Activated B cell treated with CpG ODN at 0.5 μM for 24 hours (primary cell): ENCODE measurements around the gene SLC32A1. TPM values are rescaled to one million over a fixed set of nuclear protein-coding genes. Genes with fewer than 3 reads are reported as not detected.

ENCODE experiments used
- ATAC-seq: fragments of 200-7000 bp; cut with Tn5 transposase; one replicate; pipeline ENCODE4 v1.10.0; 2021; ENCODE audit warnings: low read depth, mild to moderate bottlenecking, moderate library complexity
- CTCF ChIA-PET: fragments of 350-600 bp; sonication (Branson Sonifier 250); formaldehyde crosslinking; loops from one replicate; lab custom pipeline; 2021; ENCODE audit warnings: antibody characterized with exemption; lab: Charles Lee
- POLR2A ChIA-PET: fragments of 350-600 bp; sonication (Branson Sonifier 250); formaldehyde crosslinking; loops from one replicate; lab custom pipeline; 2021; ENCODE audit warnings: antibody characterized with exemption; lab: Charles Lee
- DNase-seq: peaks from one replicate; pipeline ENCODE4 v3.0.0; 2022
- H3K27ac Mint-ChIP-seq: one replicate; pipeline ENCODE4 v1.8.0; 2020; ENCODE audit warnings: mixed read lengths
- H3K27me3 Mint-ChIP-seq: one replicate; pipeline ENCODE4 v1.8.0; 2021; ENCODE audit warnings: mixed read lengths
- H3K36me3 Mint-ChIP-seq: one replicate; pipeline ENCODE4 v1.8.0; 2021; ENCODE audit warnings: low read depth, mixed read lengths
- H3K4me1 Mint-ChIP-seq: one replicate; pipeline ENCODE4 v1.8.0; 2021; ENCODE audit warnings: mixed read lengths
- H3K4me3 Mint-ChIP-seq: one replicate; pipeline ENCODE4 v1.8.0; 2020; ENCODE audit warnings: mild to moderate bottlenecking, mixed read lengths
- H3K9me3 Mint-ChIP-seq: one replicate; pipeline ENCODE4 v1.8.0; 2020; ENCODE audit warnings: mixed read lengths
- intact Hi-C: fragments of 100-400 bp; cut with micrococcal nuclease; formaldehyde crosslinking; loops from one replicate; pipeline ENCODE4 v1.15.1; 2024
- total RNA-seq: library from RNA; stranded (reverse); gene quantifications from 2 replicates; pipeline ENCODE4 v1.2.3, GENCODE V29; 2022
- TF ChIP-seq, protein P1 (sequence below): fragments of 200-600 bp; IDR thresholded peaks from one replicate; pipeline ENCODE4 v1.8.0; 2022; ENCODE audit warnings: antibody characterized with exemption, mild to moderate bottlenecking

The SLC32A1 gene
- total RNA-seq, 1 donor from 2014 or later = not detected

DNA sequence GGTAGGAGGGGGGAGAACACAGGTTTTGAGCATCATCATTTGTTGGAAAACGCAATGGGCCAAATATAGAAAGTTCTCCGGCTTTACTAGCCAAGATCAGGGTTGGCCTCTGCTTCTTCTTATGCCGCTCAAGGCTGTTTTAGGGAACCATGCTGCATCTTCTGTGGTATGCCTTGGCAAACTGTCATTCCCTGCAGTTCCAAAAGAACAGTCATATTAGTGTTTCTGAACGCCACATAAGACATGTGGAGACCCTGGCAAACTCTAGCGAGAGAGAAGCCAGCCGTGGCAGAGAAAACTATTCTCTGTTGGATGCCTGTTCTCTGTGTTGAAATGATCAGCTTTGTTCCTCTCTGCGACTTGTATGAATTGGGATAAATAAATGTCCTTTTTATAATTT, 34.8 kb downstream of the SLC32A1 start:
- POLR2A ChIA-PET = no interaction called here
- DNase-seq (no peak), ATAC-seq (no peak)
- Mint-ChIP-seq H3K4me1 (no peaks in the 10 kb centered on the region), H3K27ac (no peak overlapping the region), H3K36me3 (peaks cover 84% of the 10 kb centered on the region), H3K4me3 (no peak overlapping the region), H3K9me3 (no peaks in the 10 kb centered on the region), H3K27me3 (no peaks in the 10 kb centered on the region)
- CTCF ChIA-PET = no interaction called here
- TF ChIP-seq, protein P1, sequence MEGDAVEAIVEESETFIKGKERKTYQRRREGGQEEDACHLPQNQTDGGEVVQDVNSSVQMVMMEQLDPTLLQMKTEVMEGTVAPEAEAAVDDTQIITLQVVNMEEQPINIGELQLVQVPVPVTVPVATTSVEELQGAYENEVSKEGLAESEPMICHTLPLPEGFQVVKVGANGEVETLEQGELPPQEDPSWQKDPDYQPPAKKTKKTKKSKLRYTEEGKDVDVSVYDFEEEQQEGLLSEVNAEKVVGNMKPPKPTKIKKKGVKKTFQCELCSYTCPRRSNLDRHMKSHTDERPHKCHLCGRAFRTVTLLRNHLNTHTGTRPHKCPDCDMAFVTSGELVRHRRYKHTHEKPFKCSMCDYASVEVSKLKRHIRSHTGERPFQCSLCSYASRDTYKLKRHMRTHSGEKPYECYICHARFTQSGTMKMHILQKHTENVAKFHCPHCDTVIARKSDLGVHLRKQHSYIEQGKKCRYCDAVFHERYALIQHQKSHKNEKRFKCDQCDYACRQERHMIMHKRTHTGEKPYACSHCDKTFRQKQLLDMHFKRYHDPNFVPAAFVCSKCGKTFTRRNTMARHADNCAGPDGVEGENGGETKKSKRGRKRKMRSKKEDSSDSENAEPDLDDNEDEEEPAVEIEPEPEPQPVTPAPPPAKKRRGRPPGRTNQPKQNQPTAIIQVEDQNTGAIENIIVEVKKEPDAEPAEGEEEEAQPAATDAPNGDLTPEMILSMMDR = no peak
- intact Hi-C loops = loop anchor here (10.0 kb wide), 1 partner anchor 534 kb away; no protein-coding TSS in a partner anchor

GRCh38 chr20:38760978-38761377, 36.7 kb downstream of the SLC32A1 start:
- H3K27me3 Mint-ChIP-seq = no peaks in the 10 kb centered on the region
- H3K9me3 Mint-ChIP-seq = no peaks in the 10 kb centered on the region
- ChIA-PET CTCF (no interaction called here), POLR2A (no interaction called here)
- H3K4me3 Mint-ChIP-seq = no peak overlapping the region
- DNase-seq (no peak), ATAC-seq (no peak)
- intact Hi-C loops = no loop called here
- H3K36me3 Mint-ChIP-seq = peaks cover 84% of the 10 kb centered on the region
- no peaks in the 10 kb centered on the region for H3K4me1 Mint-ChIP-seq
- TF ChIP-seq, protein P1 = no peak
- H3K27ac Mint-ChIP-seq = no peak overlapping the region

GRCh38 chr20:38762174-38762573, 37.9 kb downstream of the SLC32A1 start:
- H3K9me3 Mint-ChIP-seq = no peaks in the 10 kb centered on the region
- CTCF ChIA-PET = no interaction called here
- H3K27ac Mint-ChIP-seq = no peak overlapping the region
- POLR2A ChIA-PET = no interaction called here
- no peaks in the 10 kb centered on the region for H3K27me3 Mint-ChIP-seq
- H3K4me3 Mint-ChIP-seq = no peak overlapping the region
- DNase-seq (no peak), ATAC-seq (no peak)
- H3K36me3 Mint-ChIP-seq = peaks cover 88% of the 10 kb centered on the region
- intact Hi-C loops = no loop called here
- TF ChIP-seq, protein P1 = no peak
- H3K4me1 Mint-ChIP-seq = no peaks in the 10 kb centered on the region

GRCh38 chr20:38763616-38764015, 39.3 kb downstream of the SLC32A1 start:
- H3K36me3 Mint-ChIP-seq = peaks cover 92% of the 10 kb centered on the region
- ATAC-seq = no peak

DNA sequence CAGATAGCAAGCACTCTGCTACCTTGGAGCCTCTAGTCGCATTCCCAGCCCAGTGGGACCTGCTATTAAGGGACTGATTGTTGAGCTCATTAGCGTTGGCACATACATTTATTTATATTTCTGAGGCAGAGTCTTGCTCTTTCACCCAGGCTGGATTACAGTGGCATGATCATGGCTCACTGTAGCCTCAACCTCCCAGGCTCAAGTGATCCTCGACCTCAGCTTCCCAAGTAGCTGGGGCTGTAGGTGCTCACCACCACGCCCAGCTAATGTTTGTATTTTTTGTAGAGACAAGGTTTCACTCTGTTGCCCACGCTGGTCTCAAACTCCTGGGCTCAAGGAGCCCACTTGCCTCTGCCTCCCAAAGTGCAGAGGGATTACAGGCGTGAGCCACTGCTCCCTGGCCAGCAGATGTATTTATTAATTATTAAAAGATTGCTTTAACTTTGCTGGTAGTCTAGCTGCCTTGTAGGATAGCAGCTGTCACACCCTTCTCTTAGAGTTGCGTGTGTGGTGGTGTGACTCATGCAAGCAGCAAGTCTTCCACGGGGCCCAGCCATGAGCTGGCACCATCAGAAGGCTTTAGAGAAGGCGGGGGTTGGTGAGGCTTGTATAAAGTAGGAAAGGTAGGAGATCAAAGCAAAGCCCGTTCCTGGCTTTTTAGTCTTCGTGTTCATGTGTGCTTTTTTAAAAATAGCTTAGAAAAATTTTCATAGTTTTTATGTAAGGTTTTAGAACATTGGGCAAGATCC, 40.5 kb downstream of the SLC32A1 start:
- ChIA-PET CTCF (interaction anchor here (0.7 kb wide), 1 partner anchor 128 kb away, joined by 3 read pairs; no protein-coding TSS in a partner anchor), POLR2A (no interaction called here)
- no peaks in the 10 kb centered on the region for H3K4me1 Mint-ChIP-seq
- no peak for DNase-seq
- no peaks in the 10 kb centered on the region for H3K27me3 Mint-ChIP-seq
- TF ChIP-seq, protein P1 = no peak
- ATAC-seq = no peak
- no peaks in the 10 kb centered on the region for H3K9me3 Mint-ChIP-seq
- H3K4me3 Mint-ChIP-seq = no peak overlapping the region
- intact Hi-C loops = no loop called here
- peaks cover 94% of the 10 kb centered on the region for H3K36me3 Mint-ChIP-seq
- H3K27ac Mint-ChIP-seq = no peak overlapping the region

More at GRCh38 chr20:38763616-38764015, 39.3 kb downstream of the SLC32A1 start:
- H3K9me3 Mint-ChIP-seq = no peaks in the 10 kb centered on the region
- H3K4me3 Mint-ChIP-seq = no peak overlapping the region
- H3K4me1 Mint-ChIP-seq = no peaks in the 10 kb centered on the region
- ChIA-PET POLR2A (no interaction called here), CTCF (interaction anchor here (0.7 kb wide), 1 partner anchor 13 kb away, joined by 4 read pairs; no protein-coding TSS in a partner anchor)
- DNase-seq = no peak
- TF ChIP-seq, protein P1 = no peak
- H3K27ac Mint-ChIP-seq = no peak overlapping the region
- intact Hi-C loops = no loop called here
- no peaks in the 10 kb centered on the region for H3K27me3 Mint-ChIP-seq
